GM23248 (cell line): ENCODE results near the gene NUDT16L1. TPM values are rescaled to one million over a fixed set of nuclear protein-coding genes. Genes with fewer than 3 reads are reported as not detected.
A peak's percentile ranks its signal among the peaks of the same experiment; 100 is the strongest.

Experiments used
- DNase-seq: peaks from one replicate; pipeline ENCODE4 v3.0.0-alpha.2; 2015
- H2AFZ ChIP-seq: fragments of 200-600 bp; sonication (generic); 2 replicates; pipeline ENCODE4 v1.6.1; 2016; ENCODE audit warnings: antibody characterized with exemption
- H3F3A ChIP-seq: fragments of 200-600 bp; sonication (generic); 2 replicates; pipeline ENCODE4 v1.6.1; 2016; ENCODE audit warnings: mild to moderate bottlenecking, antibody characterized with exemption, mixed run types; ENCODE audit not compliant: insufficient read depth
- H3K27ac ChIP-seq: fragments of 200-600 bp; sonication (generic); 2 replicates; pipeline ENCODE4 v1.5.1; 2016; ENCODE audit warnings: mild to moderate bottlenecking
- H3K27me3 ChIP-seq: fragments of 200-600 bp; sonication (generic); replicated peaks from 2 replicates; pipeline ENCODE4 v1.6.1; 2016; ENCODE audit warnings: mild to moderate bottlenecking; ENCODE audit not compliant: insufficient read depth
- H3K36me3 ChIP-seq: fragments of 200-600 bp; sonication (generic); 2 replicates; pipeline ENCODE4 v1.6.1; 2016; ENCODE audit warnings: low read depth, mild to moderate bottlenecking
- H3K4me1 ChIP-seq: fragments of 200-600 bp; sonication (generic); 2 replicates; pipeline ENCODE4 v1.6.1; 2016; ENCODE audit warnings: mild to moderate bottlenecking; ENCODE audit not compliant: insufficient read depth
- H3K4me2 ChIP-seq: fragments of 200-600 bp; sonication (generic); one replicate; pipeline ENCODE4 v1.6.1; 2016; ENCODE audit warnings: mild to moderate bottlenecking; ENCODE audit not compliant: unreplicated experiment
- H3K4me3 ChIP-seq: fragments of 200-600 bp; sonication (generic); 2 replicates; pipeline ENCODE4 v1.5.1; 2016; ENCODE audit warnings: mild to moderate bottlenecking
- H3K79me2 ChIP-seq: fragments of 200-600 bp; sonication (generic); 2 replicates; pipeline ENCODE4 v1.6.1; 2016; ENCODE audit warnings: mild to moderate bottlenecking; ENCODE audit not compliant: insufficient read depth
- H3K9ac ChIP-seq: fragments of 200-600 bp; sonication (generic); 2 replicates; pipeline ENCODE4 v1.6.1; 2016; ENCODE audit warnings: mild to moderate bottlenecking
- H3K9me2 ChIP-seq: fragments of 200-600 bp; sonication (generic); 2 replicates; pipeline ENCODE4 v1.6.1; 2016; ENCODE audit warnings: mixed run types, mild to moderate bottlenecking, moderate library complexity; ENCODE audit not compliant: insufficient read depth
- H3K9me3 ChIP-seq: fragments of 200-600 bp; sonication (generic); one replicate; pipeline ENCODE4 v1.6.1; 2017; ENCODE audit warnings: low read depth
- H4K20me1 ChIP-seq: fragments of 200-600 bp; sonication (generic); 2 replicates; pipeline ENCODE4 v1.6.0; 2016; ENCODE audit not compliant: insufficient read depth
- EZH2 ChIP-seq: fragments of 200-600 bp; sonication (generic); IDR thresholded peaks from 2 replicates; pipeline ENCODE4 v1.6.1; 2018; ENCODE audit warnings: antibody characterized with exemption, mild to moderate bottlenecking; ENCODE audit not compliant: insufficient read depth, poor library complexity, severe bottlenecking
- EZH2phosphoT487 ChIP-seq: fragments of 200-600 bp; sonication (generic); IDR thresholded peaks from 2 replicates; pipeline ENCODE4 v1.6.1; 2018; ENCODE audit warnings: antibody characterized with exemption, moderate library complexity, mild to moderate bottlenecking, low read depth; ENCODE audit not compliant: insufficient read depth
- WGBS, 2 experiments: methylation state at CpG; one replicate each; pipeline ENCODE4 v1.1.6; 2015 to 2017; ENCODE audit warnings: low lambda C conversion rate in 2 of 2, low coverage in 1 of 2; ENCODE audit errors: missing lambda C conversion rate in 2 of 2; 5-methylcytosine and 5-hydroxymethylcytosine counted together
- in situ Hi-C: fragments of 300-500 bp; cut with MboI; formaldehyde crosslinking; loops from 2 replicates; pipeline ENCODE4 v1.15.0; 2020
- polyA plus RNA-seq: library from polyadenylated mRNA; unstranded; fragments of >200 nt; fragmentation: Nextera tagmentation; extraction: Ambion mirVana; gene quantifications from 2 replicates; pipeline ENCODE4 v1.2.1, GENCODE V29; 2016
- total RNA-seq: library from RNA; depleted of rRNA; stranded (reverse); fragments of >200 nt; shearing (Covaris generic); gene quantifications from 2 replicates; pipeline ENCODE4 v1.2.3, GENCODE V29; 2014

Gene NUDT16L1
- total and polyA plus RNA-seq, 2 experiments from 2014 or later, result 42.9 to 43.6 TPM

DNA sequence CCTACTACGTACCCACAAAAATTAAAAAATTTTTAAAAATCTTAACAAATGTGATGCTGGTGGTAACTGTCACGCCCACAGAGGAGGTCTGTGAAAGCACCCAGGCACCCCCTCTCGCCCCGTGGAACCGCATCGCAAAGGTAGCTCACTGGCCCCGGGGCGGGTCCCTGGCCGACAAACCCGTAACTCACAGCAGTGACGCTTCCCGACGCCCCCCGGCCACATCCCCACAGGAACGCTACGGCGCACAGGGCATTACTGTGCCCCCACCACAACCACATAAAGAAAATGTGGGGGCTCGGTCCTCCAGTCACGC is 40.3 kb downstream of the NUDT16L1 start:
- TF ChIP-seq EZH2 (no peak), EZH2phosphoT487 (no peak)
- Histone ChIP-seq H3F3A (no peaks in the 10 kb centered on the region), H3K4me2 (peak overlapping the region; percentile 93), H3K9me2 (no peaks in the 10 kb centered on the region), H3K4me3 (peak overlapping the region; percentile 97), H4K20me1 (no peaks in the 10 kb centered on the region), H3K27me3 (no peaks in the 10 kb centered on the region), H3K36me3 (no peaks in the 10 kb centered on the region), H2AFZ (peak overlapping the region; percentile 98), H3K9me3 (no peaks in the 10 kb centered on the region), H3K27ac (peak overlapping the region; percentile 29; the same call in 1 of the 2 replicates), H3K79me2 (peaks cover 48% of the 10 kb centered on the region), H3K4me1 (peaks cover 3% of the 10 kb centered on the region; the same call in 1 of the 2 replicates), H3K9ac (peak overlapping the region; percentile 88)
- peak; percentile 36 for DNase-seq
- 1% methylated on average over 19 of the region's 19 CpGs for WGBS, 2 experiments
- in situ Hi-C loops, result no loop called here

DNA sequence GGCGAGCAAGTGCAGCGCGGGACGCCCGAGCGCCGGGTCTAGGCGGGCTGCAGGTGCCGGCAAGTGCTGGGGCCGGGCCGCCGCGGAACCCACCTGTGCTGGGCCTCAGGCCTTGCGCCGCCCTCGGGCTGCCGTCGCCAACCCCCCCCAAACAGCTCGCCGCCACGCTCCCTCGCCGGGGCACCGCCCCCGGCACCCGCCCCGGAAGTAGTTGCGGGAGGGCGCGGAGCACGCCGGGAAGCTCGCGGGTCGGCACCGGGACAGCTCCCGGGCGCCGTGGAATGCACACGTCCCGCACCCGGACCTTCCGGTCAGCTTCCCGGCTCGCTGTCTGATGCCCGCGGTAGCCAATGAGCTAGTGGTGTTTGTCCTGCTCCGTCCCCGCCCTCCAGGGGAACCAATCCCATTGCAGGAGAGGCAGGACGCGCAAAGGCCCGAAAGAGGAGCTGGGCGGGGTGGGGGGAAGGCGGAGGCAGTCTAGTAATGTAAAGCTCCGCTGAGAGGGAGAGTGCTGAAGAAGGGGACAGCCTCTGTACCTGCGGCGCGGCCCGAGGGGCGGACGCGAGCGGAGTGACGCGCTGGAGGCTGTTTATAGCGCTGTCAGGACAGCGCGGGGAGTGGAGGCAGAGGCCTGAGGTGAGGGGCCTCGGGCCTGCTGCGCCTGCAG is 40.8 kb downstream of the NUDT16L1 start, which contains the start of the genes ANKS3 and DNAAF8:
TSS of gene ANKS3 (minus strand) at position 209 of the 667 bp plus-strand sequence. CDS start 4,122 bp downstream, outside the sequence.
TSS of gene DNAAF8 (plus strand) at position 475 of the 667 bp plus-strand sequence. CDS start 1,978 bp downstream, outside the sequence.
- H3K79me2 ChIP-seq, result peaks cover 48% of the 10 kb centered on the region
- H3K27ac ChIP-seq, result peak within 1 kb of the TSS; percentile 89
- no peaks in the 10 kb centered on the region for H3K27me3 ChIP-seq
- in situ Hi-C loops, result no loop called here
- H3K9me2 ChIP-seq, result no peaks in the 10 kb centered on the region
- H3F3A ChIP-seq, result no peaks in the 10 kb centered on the region
- TF ChIP-seq EZH2 (no peak), EZH2phosphoT487 (no peak)
- peak; percentile 100 for DNase-seq
- H4K20me1 ChIP-seq, result no peaks in the 10 kb centered on the region
- no peaks in the 10 kb centered on the region for H3K9me3 ChIP-seq
- H3K9ac ChIP-seq, result peak within 1 kb of the TSS; percentile 88
- peak within 1 kb of the TSS; percentile 98 for H2AFZ ChIP-seq
- H3K4me1 ChIP-seq, result peaks cover 3% of the 10 kb centered on the region; the same call in 1 of the 2 replicates
- H3K4me3 ChIP-seq, result peak within 1 kb of the TSS; percentile 97
- 0 to 1% methylated on average over 49 to 62 of the region's 70 CpGs for WGBS, 2 experiments
- H3K36me3 ChIP-seq, result no peaks in the 10 kb centered on the region
- peak within 1 kb of the TSS; percentile 97 for H3K4me2 ChIP-seq

DNA sequence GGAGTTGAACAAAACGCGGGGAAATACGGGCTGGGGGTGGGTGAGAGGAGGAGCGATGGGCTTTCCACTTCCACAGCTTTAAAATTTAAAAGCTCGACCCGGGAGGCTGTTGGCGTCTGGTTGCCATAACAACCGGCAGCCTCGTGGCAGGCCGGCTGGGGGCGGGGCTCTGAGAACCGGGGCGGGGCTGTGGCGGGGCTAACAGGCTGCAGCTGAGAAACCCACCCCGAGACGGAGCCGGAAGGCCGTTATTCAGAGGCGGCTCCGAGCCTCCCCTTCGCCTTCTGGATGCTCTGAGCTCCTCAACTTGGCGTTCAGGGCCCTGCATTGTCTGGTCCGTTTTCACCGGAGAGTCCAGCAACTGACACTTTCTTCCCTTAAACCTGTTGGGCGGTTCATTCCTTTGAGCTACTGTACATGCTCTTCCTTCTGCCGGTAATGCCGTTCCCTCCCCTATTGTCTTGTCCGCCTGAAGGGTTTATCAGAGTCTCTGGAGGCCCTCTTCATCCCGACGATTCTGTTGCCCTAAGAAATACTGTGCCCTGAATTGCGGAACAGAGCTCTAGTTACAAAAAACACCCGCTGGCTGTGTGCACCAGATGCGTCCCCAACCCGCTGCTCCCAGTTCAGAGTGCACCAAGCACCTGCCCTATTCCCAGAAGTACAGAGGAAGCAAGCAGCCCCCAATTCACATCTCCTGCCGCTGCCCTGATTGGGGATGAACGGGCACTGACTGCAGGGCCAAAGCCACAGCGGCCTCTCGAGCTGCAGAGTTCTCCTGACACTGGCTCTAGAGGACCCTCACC is 41.6 kb downstream of the NUDT16L1 start:
- TF ChIP-seq EZH2phosphoT487 (no peak), EZH2 (no peak)
- DNase-seq, result peak; percentile 96
- Histone ChIP-seq H4K20me1 (no peaks in the 10 kb centered on the region), H3K4me1 (peaks cover 3% of the 10 kb centered on the region; the same call in 1 of the 2 replicates), H3K79me2 (peaks cover 40% of the 10 kb centered on the region), H2AFZ (peak overlapping the region; percentile 98), H3K27me3 (no peaks in the 10 kb centered on the region), H3K9me3 (no peaks in the 10 kb centered on the region), H3K9ac (peak overlapping the region; percentile 88), H3K4me2 (peak overlapping the region; percentile 97), H3K36me3 (no peaks in the 10 kb centered on the region), H3K4me3 (peak overlapping the region; percentile 97), H3K27ac (peak overlapping the region; percentile 89), H3F3A (no peaks in the 10 kb centered on the region), H3K9me2 (no peaks in the 10 kb centered on the region)
- 7% methylated on average over 36 to 38 of the region's 38 CpGs for WGBS, 2 experiments
- in situ Hi-C loops, result no loop called here

DNA sequence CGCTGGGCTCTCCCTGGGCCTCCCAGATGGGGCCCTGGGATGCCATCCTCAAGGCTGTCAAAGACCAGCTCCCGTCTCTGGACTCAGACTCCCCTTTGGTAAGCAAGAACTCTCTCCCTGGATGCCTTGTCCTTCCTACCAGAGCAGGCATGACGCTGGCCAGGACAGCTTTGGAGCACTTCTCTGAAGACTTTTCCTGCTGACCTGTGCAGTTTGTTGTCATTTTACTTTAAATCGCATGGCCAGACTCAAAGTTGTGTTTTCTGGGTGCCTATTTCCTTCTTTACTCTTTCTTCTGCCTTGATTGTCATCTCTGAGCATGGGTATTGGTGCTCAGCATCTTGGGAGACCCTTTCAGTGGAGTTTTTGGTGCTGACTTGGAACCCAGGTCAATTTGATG is 43.2 kb downstream of the NUDT16L1 start:
- Histone ChIP-seq H3F3A (no peaks in the 10 kb centered on the region), H3K79me2 (peaks cover 24% of the 10 kb centered on the region), H3K36me3 (no peaks in the 10 kb centered on the region), H3K27me3 (no peaks in the 10 kb centered on the region), H3K9me2 (no peaks in the 10 kb centered on the region), H2AFZ (no peak overlapping the region), H3K4me3 (no peak overlapping the region), H3K4me1 (peaks cover 3% of the 10 kb centered on the region; the same call in 1 of the 2 replicates), H3K9ac (no peak overlapping the region), H3K27ac (no peak overlapping the region), H3K4me2 (no peak overlapping the region), H4K20me1 (no peaks in the 10 kb centered on the region), H3K9me3 (no peaks in the 10 kb centered on the region)
- in situ Hi-C loops, result no loop called here
- WGBS, 2 experiments, result 88 to 90% methylated on average over 4 of the region's 4 CpGs
- DNase-seq, result no peak
- no peak for TF ChIP-seq EZH2
- no peak for TF ChIP-seq EZH2phosphoT487
